NCI-H1105 (cell line): Measurements from ENCODE around the gene PKP2.

Experiments
- DNase-seq: peaks from one replicate; lab custom pipeline; 2025; lab: John Stamatoyannopoulos, UW

The PKP2 gene

DNA sequence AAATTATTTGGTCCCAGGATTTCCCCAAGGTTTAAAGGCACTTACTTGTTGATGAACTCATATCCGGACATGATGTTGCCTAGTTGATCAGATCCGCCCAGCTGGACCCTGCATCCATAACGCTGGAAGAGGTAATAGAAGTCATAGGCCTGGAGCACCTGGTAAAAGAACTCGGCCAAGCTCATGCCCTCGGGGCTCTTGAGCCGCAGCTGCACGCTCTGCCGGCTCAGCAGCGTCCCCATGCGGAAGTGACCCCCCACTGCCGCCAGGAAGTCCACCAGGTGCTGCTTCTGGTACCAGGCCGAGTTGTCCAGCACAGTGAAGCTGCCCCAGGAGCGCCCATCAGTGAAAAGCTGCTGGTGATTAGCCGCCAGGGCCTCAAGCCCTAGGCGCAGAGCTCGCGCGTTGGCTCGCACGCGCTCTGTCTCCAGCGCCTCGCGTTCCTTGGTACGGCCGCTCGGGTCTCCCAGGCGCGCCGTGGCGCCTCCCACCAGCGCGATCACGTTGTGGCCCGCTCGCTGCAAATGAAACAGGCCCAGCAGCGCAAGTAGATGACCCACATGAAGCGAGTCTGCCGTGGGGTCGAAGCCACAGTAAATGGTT is 141.4 kb downstream of the PKP2 start:
- DNase-seq: peak; percentile 51

DNA sequence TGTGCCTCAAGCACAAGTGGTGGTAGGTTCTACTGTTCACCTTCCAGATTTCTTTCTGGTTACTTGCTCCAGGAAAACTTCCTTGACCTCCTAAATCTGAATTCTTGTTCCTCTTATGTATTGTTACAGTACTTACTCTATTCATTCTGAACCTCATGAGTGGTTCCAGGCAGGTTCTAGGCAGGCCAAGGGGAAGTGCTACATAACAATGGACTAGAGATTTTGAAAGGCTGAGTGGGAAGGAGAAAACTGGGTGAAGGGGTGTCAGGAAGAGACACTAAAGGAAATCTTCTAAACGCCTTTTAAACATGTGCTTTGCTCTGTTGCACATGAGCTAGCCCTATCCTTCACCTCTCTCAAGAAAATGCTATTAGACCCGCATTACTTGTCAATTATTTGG is 142.5 kb downstream of the PKP2 start:
- no peak for DNase-seq

DNA sequence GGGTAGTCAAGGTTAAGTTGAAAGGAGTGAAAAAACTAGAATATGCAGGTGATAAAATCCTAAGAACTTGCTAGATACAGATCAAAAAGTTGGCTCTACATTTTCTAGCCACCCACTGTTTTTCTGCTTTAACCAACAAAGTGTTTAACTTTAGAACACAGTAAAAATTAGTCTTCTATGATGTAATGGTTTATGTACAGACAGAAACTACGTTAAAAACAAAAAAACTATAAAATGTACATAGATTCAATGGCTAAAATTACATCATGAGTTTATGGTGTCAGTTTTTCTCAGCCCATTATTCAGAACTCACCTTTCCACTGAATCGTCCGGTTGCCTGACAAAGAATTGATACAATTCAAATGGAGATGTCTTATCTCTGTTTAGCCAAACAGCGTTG is 143.0 kb downstream of the PKP2 start:
- DNase-seq: no peak

DNA sequence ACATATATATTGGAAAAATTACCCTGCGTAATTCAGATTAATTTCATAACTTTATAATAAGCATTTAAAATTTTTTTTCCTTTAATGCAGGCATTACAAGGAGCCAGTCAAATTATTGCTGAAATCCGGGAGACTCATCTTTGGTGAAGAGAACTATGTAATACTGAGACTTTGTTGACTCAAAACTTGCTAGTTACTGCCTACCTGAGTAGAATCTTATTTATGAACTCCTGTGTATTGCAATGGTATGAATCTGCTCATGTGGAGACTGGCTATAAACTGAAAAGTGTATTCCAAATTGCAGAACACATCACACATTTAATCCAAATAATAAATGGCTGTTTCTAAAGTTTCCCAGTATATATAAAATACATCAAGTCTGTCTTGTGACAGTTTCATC is 153.3 kb downstream of the PKP2 start:
- DNase-seq: no peak

DNA sequence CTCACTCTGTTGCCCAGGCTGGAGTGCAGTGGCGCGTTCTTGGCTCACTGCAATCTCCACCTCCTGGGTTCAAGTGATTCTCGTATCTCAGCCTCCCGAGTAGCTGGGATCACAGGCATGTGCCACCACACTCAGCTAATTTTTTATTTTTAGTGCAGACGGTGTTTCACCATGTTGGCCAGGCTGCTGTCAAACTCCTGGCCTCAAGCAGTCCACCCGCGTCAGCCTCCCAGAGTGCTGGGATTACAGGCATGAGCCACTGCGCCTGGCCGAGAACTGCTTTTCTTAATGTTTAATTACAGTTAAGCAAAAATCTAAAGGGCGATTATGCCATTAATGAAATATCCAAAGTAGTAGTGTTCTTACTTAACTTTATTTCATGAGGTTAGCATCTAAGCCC is 154.4 kb downstream of the PKP2 start:
- no peak for DNase-seq
